NCI-H187 treated with DMSO at 0.1 percent for 48 hours (cell line): ENCODE measurements around the gene CTIF.
A peak's percentile ranks its signal among the peaks of the same experiment; 100 is the strongest.

Experiments used
- DNase-seq: peaks from one replicate; lab custom pipeline; 2025; lab: John Stamatoyannopoulos, UW

The CTIF gene

DNA sequence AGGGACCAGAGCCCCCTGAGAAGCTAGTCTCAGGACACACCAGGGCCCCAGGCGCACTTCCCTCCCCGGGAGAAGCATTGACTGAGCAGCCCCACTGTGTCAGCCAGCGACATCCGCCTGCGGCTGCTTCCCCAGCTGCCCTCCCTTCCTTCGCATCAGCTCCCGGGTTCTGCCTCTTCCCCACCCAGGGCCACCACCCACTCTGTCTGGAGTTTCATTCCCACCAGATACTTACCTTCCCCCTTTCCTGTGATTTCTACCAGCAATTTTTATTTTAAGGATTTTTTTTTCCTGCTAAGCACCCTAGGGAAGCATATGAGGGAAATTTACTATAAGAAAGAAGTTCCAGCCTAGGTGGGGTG lies 312.7 kb downstream of the CTIF start:
- DNase-seq, result no peak

DNA sequence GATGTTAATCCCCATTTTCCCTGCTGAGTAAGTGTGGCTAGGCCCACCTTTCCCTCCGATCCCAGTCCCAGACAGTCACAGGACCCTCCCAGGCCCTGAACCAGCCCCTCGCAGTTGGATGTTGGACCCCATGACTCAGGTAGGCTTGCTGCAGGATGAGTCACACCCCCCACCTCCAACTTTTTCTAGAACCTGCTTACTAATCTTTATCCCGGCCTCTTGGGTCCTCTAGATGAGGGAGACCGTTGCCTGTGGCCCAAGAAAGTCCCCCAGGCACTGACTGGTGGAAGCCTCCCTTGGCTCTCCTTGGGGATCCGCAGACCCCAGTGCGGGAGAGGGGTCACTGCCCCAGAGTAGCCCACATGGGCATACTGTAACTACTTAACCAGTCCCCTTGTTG lies 313.5 kb downstream of the CTIF start:
- no peak for DNase-seq

DNA sequence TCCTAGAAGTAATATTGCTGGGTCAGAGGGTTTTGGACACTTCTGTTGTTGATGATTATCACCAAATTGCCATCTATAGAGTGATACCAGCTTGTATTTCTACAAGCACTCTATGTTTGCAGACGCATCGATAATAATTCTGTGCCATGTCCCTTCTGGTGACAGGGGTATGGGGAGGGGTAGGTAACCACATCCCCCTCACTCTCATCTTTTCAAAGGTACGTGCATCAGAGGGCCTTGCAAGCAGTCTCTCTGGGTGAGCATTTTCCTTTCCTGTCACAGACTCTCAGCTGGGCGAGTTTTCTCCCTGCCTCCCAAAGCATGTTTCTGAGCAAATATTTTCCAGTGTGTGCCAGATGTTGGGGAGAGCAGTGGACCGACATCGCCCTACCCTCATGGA lies 314.0 kb downstream of the CTIF start:
- no peak for DNase-seq

DNA sequence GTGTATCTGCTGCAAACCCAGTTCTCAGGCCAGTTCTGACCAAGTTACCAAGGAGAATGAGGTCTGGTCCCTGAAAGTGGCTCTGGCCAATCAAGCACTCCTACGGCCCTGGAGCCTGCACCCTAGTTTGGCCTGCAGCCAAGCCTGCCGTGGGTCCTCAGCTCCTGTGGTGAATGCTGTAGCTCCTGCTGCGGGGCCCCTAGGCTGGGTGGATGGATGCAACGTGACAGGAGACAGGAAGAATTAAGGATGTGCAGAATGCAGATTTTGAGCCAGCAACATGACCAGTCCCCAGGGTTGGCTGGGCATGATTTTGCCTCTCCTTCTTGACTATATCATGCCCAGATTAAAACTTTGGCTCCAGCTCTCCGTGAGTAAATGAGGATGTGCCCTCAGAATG lies 314.8 kb downstream of the CTIF start:
- DNase-seq, result no peak

DNA sequence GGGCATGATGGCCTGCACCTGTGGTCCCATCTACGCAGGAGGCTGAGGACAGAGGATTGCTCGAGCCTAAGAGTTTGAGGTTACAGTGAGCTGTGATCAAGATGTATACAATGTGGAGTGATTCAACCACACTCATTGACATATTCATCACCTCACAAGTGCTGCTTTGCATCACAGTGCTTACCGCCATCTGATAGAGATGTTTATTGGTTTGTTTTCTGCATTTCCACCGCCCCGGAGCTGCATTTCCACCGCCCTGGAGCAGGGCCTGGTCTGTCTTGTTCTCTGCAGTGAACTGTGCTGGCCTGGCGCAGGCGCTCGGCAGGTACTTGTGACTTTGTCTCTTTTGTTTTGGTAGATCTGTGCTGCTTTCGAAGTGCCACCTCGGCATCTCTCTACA lies 315.9 kb downstream of the CTIF start:
- DNase-seq, result no peak

DNA sequence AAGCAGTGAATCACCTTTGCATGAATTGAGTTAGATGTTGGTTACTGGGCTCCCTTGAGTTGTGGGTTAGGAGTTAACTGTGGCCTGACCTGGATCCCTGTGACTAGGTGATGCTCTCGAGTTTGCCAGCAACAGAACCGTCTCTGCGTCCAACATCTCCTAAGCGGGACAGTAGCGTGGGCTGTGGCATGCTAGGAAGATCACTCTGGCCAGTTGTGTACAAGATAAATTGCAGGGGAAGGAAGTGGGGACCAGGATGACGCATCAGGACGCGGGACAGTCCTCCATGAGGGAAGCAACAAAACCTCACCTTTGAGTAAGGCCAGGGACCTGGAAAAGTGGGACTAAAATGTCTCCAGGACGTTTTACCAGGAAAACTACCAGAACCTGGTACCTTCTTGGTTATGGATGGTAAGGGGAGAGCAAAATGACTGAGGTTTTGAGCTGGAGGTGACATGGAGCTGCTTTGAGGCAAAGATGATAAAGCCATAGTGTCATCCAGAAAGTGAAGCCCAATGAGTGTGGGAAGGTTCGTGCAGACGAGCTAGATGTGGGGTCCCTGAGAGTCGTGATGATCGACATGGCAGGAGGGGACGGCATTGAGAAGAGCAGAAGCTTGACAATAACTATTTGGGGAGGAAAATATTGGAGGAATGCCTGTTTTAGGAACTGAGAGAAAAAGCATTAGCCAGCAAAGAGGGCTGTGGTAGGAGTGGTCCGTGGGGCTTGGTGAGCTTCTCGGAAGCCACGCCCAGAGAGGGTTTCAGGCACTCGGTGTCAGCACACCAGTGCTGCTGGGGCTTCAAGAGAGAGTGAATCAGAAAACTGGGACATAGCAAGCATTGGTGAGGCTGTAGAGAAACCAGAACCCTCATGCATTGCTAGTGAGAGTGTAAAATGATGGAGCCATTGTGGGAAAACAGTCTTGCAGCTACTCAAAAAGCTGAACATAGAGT lies 316.9 kb downstream of the CTIF start:
- DNase-seq, result no peak

DNA sequence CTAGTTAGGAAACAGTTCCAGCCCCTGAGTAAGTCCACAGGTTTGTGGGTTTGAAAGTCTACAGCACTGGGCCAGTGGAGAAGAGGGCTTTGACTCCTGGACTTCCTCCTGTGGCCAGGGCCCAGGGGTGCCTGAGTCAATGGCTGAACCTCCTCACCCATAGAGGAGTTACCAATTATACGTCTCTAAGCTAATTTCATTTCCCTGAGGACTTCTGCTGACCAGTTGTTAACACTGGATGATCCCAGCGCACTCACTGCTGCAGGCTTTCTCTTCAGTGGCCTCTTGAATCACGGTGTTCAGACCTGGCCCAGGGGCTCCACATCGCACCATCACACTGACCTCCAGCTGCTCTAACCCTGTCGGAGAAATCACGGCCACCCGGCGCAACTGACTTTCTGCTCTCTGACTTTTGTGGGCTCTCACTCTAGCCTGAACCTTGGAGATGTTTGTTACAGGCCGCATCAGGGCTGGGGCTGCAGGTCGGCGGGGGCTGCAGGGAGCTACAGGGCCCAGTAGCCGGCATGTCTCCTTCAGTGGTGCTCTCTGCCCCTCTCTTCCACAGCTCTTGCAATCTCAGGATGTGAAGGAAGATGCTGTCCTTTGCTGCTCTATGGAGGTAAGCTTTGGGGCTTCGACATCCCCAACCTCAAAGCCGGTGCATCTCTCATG lies 318.3 kb downstream of the CTIF start:
- no peak for DNase-seq

DNA sequence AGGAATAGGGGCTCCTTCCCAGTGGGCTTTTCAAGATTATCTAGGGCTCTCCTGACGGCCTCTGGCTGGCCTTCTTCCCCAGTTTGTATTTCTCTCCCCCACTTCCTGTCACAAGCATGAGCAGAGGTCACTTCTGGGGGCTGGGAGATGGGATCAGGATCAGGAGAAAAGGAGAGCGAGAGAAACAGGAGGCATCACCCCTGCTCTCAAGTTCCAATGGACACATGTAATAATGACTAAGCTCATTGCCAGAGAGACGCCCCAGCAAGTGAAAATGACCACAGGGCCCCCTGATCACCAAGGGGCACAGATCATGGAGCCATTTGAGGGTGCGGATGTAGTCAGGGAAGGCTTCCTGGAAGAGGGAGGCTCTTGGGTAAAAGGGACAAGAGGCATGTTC lies 319.8 kb downstream of the CTIF start:
- DNase-seq, result no peak

DNA sequence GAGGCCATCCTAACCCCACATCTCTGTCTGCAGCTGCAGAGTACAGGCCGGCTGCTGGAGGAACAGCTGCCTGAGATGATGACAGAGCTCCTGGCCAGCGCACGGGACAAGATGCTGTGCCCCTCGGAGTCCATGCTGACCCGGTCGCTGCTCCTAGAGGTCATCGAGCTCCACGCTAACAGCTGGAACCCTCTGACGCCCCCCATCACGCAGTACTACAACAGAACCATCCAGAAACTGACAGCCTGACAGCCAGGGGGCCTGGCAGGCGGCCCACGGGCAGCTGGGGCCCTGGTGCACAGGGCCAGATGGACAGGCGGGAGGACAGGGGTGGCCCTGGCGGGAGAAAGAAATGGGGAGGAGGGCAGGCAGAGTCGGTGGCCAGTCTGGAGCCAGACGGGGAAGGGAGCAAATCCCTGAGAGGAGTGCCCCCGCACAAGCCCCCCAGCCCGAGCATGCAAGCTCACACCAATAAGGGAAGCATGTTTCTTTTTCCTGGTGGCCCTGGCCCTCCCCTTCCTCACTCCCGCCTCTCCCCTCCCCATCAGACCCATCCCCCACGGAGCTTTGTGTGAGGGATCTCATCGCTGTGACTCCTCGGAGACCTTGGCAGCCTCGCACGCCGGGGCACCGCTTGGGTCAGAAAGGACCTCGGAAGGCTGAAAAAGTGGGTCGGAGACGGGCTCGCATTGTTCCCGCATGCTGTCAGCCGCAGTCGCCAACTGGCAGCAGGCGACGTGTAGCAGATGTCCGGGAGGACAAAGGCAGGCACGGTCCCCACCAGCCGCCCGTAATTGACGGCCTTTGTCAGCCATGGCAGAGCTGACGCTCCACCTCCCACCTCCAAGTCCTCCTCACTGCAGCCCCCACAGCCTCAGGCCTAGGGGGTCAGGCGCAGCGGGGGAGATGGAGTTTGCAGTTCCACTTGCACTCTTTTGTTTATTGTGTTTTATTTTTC lies 320.8 kb downstream of the CTIF start:
- no peak for DNase-seq

DNA sequence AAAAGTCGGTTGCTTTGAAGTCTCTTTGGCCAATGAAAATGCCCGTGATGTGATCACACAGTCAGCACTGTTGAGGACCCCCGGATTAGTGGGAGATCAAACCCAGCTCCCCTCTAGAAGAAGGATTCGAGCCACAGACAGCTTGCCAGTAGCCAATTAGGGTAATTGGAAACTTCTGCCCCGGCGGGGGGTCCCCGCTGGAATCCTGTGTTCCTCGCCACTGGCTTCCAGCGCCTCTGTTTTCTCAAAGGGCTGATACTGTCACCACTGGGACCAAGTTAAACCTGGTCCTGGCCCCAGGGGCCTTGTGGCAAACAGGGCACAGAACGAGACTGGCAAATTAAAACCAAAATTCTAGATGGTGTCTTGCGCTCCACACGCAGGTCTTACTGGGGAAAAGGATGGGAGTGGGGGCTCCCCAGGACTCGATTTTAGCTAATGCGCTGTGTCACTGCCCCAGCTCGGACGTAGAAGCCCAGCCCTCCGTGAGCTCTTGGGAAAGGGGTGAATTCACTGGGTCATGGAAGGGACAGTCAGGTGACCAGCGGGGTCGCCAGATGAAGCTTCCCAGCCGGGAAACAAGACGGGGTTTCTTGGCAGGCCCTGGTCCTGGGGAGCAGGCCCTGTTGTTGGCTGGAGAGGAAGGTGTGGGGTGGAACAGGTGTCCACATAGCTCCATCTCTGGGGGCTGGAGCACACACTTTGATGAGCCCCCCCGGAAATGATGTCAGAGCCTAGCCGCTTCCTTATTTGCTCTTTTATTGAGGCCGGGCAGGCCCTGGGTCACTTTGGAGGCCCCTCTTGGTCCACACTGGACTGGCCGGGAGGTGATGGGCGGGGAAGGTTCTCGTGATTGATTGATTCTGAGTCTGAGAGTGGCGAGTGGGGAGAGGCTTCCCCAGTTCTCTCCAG lies 321.7 kb downstream of the CTIF start:
- no peak for DNase-seq

DNA sequence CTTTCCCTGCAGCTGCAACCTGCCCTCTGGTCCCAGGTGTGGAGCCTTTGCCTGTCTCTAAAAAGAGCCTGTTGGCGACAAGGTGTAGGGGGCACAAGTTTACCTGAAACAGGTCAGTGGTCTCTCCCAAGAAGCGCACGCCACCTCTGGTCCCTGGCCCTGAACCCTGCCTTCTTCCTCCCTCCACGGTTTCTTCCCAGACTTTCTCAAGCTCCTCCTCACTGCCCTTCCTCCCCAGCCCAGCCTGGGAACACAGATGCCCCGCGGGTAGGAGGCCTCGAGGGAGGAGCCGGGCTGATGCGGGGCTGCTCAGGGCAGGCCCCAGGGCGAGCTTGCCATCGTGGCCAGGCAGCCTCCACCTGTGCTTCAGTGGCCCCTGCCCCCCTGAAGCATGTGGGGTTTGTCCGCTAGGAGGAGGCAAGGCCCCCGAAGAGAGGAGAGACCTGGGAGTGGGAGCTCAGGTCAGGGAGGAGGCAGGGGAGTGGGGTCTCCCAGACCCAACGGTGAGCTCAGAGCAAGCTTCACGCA lies 322.4 kb downstream of the CTIF start:
- no peak for DNase-seq

DNA sequence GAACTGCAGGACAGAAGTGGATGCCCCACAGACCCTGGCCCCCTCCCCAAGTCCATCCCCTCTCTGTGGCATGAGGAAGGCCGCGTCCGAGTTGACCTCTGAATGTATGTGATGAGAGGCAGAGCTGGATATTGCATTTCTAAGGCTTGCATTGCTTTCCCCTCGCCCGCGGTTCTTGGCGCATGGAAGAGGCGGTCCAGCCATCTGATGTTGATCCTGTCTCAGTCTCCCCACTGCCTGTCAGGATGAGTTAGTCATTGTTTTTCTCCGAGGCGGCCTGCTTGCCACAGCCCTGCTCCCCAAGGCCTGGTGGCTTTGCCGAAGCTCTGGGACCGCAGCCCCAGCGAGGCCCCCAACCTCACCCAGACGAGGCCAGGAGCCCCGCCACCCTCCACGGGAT lies 323.3 kb downstream of the CTIF start:
- no peak for DNase-seq

DNA sequence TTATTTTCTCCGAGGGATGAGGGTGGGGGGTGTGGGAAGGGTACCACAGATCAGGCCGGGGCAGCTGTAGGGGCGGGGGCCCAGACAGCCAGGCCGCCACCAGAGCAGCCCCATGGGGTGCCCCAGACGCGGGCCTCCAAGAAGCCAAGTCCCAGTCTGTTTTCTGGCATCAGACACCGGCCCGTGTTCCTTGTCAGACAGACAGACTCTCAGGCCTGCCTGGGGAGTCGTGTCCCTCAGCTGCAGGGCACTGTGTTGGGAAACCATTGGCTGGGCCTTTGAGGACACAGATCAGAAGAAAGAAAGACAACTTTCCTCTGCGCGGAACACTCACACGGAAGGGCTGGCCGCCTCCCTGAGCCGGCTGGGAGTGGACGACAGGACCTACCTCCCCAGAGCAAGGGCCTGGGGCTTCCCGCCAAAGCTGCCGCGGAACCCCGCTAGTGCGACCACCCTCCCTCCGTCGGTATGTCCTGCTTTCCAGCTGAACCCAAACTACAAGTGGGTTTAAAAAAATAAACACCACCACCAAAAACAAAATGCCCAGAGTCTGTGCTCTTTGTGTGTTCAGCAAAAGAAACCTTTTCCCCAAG lies 323.9 kb downstream of the CTIF start:
- DNase-seq, result no peak

DNA sequence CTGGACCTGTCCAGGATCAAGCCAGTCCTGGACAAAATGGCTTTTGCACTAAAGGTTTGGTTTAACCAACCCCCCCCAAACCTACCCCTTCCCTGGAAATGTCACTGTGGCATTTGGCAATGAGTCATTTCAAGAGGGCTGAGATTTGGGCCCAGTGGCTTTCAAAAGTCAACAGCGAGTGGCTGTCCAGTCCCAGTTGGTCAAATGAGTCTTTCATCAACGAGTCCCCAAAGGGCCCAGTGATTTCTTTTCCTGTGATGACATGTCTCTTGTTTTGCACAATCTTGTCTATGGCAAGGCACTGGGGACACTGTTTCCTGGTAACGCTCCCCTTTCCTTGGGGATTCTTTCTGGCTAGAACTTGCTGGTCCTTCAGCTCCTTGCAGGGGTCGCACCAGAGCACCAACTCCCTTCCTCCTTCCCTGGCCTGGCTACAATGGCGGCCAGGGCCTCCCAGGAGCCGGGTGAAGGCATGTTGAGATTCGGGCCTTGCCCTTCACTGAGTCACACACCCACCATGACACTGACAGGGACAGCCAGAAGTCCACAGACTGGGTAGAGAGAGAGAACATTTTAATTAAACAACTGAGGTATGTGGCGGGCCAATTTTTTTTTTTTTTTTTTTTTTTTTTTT lies 324.7 kb downstream of the CTIF start:
- no peak for DNase-seq

DNA sequence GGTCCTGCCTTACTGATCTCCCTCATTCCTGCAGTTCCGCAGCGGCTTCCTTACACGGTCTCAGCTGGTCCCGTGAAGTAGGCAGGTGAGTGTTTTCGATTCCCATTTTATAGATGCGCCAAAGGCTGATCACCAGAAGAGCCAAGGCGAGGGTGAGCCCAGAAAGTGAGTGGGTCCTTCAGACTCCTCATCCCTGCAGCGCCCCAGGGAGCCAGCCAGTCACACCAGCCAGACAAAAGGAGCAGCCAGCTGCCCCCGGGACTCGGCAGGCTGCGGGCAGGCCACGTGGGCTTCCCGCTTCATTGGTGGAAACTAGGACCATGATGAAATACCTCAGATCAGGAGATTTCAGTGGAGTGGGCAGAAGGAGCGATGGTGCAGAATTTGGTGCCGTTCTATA lies 326.0 kb downstream of the CTIF start:
- DNase-seq, result peak; percentile 30

DNA sequence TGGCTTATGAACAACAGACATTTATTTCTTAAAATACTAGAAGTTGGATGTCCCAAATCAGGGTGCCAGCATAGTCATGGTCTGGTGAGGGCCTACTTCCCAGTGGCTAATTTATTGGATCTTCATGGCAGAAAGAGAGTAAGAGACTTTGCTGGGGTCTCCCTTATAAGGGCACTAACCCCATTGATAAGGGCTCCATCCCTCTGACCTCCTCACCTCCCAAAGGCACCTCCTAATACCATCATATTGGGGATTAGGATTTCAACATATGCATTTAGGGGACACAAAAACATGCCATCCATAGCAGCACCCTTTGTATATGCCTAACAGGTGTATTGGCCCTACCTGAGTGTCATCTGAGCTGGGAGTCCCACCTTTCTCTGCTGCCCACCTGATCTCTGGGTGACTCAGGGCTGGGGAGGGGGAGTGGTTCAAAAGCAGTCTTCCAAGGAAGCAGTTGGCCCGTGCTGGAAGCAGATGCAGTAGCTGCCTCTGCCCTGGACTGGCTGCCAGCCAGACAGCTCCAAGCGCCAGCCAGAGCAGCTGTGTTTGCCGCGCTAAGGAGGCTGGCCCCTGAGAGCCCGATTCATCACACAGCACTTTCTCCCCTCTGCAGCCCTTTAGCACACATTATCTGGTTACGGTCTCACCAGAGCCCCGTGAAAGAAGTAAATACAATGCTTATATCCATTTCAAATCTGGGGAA lies 327.4 kb downstream of the CTIF start:
- DNase-seq, result no peak

DNA sequence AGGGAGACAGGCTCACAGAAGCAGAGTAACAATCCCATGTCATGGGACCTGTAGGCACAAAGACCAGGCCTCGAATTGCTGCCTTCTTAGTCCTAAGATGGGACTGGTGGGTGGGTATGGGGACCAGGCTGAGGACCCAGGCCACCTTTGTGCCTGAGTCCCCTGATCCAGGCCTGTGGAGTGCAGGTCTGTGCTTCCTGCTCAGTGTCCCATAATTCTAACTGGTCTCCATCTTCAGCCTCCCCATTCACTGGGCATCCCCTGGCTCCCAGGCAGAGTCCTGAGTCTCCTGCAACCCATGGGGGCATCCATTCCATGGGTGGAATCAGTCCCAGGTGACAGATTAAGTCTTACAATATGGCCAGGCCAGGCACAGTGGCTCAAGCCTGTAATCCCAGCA lies 328.0 kb downstream of the CTIF start:
- no peak for DNase-seq

DNA sequence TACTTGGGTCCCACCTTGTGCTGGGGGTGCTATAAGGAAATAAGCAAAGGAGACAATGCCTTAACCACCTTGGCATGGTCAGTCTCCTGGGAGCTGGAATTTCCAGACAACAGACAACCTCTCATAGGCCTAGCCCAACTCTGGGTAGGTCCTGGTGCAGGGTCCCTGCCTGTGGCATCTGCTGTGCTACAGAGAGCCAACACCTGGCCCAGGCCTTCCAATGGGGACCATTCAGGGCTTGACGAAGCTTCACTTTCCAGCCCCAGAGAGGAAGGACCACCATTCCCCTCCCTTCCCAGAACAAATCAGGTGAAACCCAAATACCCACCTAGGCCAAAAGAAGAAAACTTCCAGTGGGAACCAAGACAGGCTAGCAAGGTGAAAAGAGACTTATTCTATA lies 329.1 kb downstream of the CTIF start:
- DNase-seq, result no peak
